ENCODE results near the gene MAP3K4. TPM values are rescaled to one million over a fixed set of nuclear protein-coding genes. Genes with fewer than 3 reads are reported as not detected.

MAP3K4 gene
- total RNA-seq, 1 experiment from 2014 or later = 54.3 TPM

DNA sequence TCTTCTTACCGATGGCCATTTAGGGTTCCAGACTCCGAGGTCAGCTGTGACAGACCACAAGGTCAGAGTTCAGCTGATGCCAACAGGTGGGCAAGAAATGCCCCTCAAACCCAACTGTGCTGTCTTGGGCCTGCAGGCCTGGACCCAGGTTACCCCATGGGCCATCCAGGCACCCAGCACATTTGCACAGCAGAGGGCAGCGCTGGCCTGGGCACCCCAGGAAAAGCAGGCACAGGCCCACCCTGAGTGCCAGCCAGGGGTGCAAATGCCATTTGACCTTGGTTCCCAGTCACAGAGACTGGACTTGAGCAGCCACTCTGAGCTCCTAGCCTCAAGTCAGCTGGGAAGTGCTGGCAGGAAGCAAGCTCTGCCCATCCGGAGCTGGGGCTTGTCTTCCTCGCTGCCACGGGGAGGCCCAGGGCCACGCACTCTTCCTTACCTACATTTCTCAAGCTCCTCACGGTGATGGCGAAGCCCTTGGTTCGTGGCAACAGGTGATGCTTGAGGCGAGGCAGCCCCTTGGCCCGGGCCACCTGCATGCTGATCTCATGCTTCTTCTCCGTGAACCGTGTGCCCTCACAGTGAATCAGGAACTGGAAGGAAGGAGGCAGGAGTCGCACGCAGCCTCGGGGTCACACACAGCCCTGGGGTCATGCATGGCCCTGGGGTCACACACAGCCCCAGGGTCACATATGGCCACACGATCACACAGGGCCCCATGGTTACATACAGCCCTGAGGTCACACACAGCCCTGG, 161.5 kb downstream of the MAP3K4 start:
- Histone ChIP-seq H3K4me1 (ENCODE audit: insufficient read depth, low read length) (no peaks in the 10 kb centered on the region), H4K8ac (replicated peaks; ENCODE audit: insufficient read length, low read depth, low read length) (no peak overlapping the region), H3K79me1 (ENCODE audit: insufficient read depth, low read depth, low read length, poor library complexity, severe bottlenecking) (no peaks in the 10 kb centered on the region), H2BK20ac (ENCODE audit: low read depth, low read length, poor library complexity, severe bottlenecking) (no peak overlapping the region), H3K27ac (ENCODE audit: insufficient read length, low read depth, low read length) (no peak overlapping the region), H3K4me2 (ENCODE audit: insufficient read depth, insufficient read length, low read length) (no peak overlapping the region), H2BK12ac (ENCODE audit: insufficient read length, low read depth, low read length) (no peak overlapping the region), H4K20me1 (ENCODE audit: control insufficient read depth, insufficient read depth, insufficient read length) (no peaks in the 10 kb centered on the region), H3K9ac (ENCODE audit: extremely low read depth, insufficient read length, low read length) (no peak overlapping the region), H3K23me2 (ENCODE audit: insufficient read length, low read depth, low read length, poor library complexity, severe bottlenecking) (no peaks in the 10 kb centered on the region), H2AK5ac (ENCODE audit: insufficient read length, low read length) (no peak overlapping the region), H4K5ac (ENCODE audit: insufficient read length, low read depth, low read length) (no peak overlapping the region), H3K4ac (ENCODE audit: low read depth, low read length) (no peak overlapping the region), H3K9me3 (ENCODE audit: control insufficient read depth, low read depth, low read length) (no peaks in the 10 kb centered on the region), H3K23ac (ENCODE audit: insufficient read length, low read depth, low read length) (no peak overlapping the region), H3K79me2 (ENCODE audit: insufficient read depth, low read length) (no peaks in the 10 kb centered on the region), H2BK120ac (ENCODE audit: low read depth, low read length, poor library complexity, severe bottlenecking) (no peak overlapping the region), H3K56ac (ENCODE audit: insufficient read length, low read depth, low read length) (no peak overlapping the region), H2BK15ac (ENCODE audit: low read depth, low read length) (no peak overlapping the region), H2BK5ac (ENCODE audit: insufficient read length, low read length) (no peak overlapping the region), H3K18ac (ENCODE audit: insufficient read length, low read depth, low read length) (no peak overlapping the region), H4K91ac (ENCODE audit: insufficient read length, low read depth, low read length) (no peak overlapping the region), H3K14ac (ENCODE audit: insufficient read depth, low read length) (no peak overlapping the region), H3K27me3 (ENCODE audit: insufficient read depth, low read length) (no peaks in the 10 kb centered on the region), H3T11ph (ENCODE audit: low read length) (no peak overlapping the region), H2AFZ (ENCODE audit: low read length) (no peak overlapping the region)
- TF ChIP-seq, protein P1, sequence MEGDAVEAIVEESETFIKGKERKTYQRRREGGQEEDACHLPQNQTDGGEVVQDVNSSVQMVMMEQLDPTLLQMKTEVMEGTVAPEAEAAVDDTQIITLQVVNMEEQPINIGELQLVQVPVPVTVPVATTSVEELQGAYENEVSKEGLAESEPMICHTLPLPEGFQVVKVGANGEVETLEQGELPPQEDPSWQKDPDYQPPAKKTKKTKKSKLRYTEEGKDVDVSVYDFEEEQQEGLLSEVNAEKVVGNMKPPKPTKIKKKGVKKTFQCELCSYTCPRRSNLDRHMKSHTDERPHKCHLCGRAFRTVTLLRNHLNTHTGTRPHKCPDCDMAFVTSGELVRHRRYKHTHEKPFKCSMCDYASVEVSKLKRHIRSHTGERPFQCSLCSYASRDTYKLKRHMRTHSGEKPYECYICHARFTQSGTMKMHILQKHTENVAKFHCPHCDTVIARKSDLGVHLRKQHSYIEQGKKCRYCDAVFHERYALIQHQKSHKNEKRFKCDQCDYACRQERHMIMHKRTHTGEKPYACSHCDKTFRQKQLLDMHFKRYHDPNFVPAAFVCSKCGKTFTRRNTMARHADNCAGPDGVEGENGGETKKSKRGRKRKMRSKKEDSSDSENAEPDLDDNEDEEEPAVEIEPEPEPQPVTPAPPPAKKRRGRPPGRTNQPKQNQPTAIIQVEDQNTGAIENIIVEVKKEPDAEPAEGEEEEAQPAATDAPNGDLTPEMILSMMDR (conservative IDR thresholded peaks at IDR 0.05) = peak; percentile 51
- no peak overlapping the region for H3K4me3 Mint-ChIP-seq
- H3K27ac Mint-ChIP-seq = peak overlapping the region in 2 of 3 experiments; percentile 25 to 28; a peak in 2 of 7 replicates
- H3K27me3 Mint-ChIP-seq (ENCODE audit: low read depth) = no peaks in the 10 kb centered on the region; the same call in 1 of the 2 replicates
- no CpG with 5 or more reads among the region's 18 CpGs for WGBS (ENCODE audit: extremely low coverage, insufficient read length, low lambda C conversion rate)
- DNase-seq = no peak
- H3K36me3 Mint-ChIP-seq (ENCODE audit: insufficient read depth in 1 of 3, low read depth in 3 of 3) = peaks cover 34 to 66% (median 50%) of the 10 kb centered on the region in 3 experiments
- peaks cover 9 to 10% of the 10 kb centered on the region in 2 experiments; a peak in 4 of 5 replicates for H3K9me3 Mint-ChIP-seq
- no peaks in the 10 kb centered on the region for H3K4me1 Mint-ChIP-seq
